Dermis microvascular lymphatic vessel endothelial cell (primary cell): ENCODE results near the gene THRB. TPM values are rescaled to one million over a fixed set of nuclear protein-coding genes. Genes with fewer than 3 reads are reported as not detected.

Experiments used
- DNase-seq, 2 donors: peaks; one replicate each; pipeline versions ENCODE4 v3.0.0 to v3.0.0-alpha.2; 2010; ENCODE audit warnings: low read depth in 2 of 2
- total RNA-seq: library from RNA; depleted of rRNA; stranded (reverse); fragments of >200 nt; gene quantifications from 2 replicates; pipeline ENCODE4 v1.2.1, GENCODE V29; 2014

Gene THRB
- total RNA-seq, 1 donor from 2014 or later = under 0.01 TPM

- no peak for DNase-seq
Observed at GRCh38 chr3:24352893-24353553, 141.6 kb downstream of the THRB start.

- peak; percentile 54 to 70 for DNase-seq
Observed at GRCh38 chr3:24351779-24352469, 142.7 kb downstream of the THRB start.

GRCh38 chr3:24349367-24350019, 145.2 kb downstream of the THRB start:
- DNase-seq = no peak

- no peak for DNase-seq
Observed at GRCh38 chr3:24348348-24348747, 146.3 kb downstream of the THRB start.

- DNase-seq = peak in 1 of 2 donors; percentile 43
Observed at GRCh38 chr3:24344784-24345439, 149.7 kb downstream of the THRB start.

GRCh38 chr3:24343084-24343783, 151.4 kb downstream of the THRB start:
- DNase-seq = no peak

- no peak for DNase-seq
Observed at GRCh38 chr3:24342275-24342674, 152.4 kb downstream of the THRB start.

- DNase-seq = no peak
Observed at GRCh38 chr3:24341668-24342067, 153.0 kb downstream of the THRB start.

- no peak for DNase-seq
Observed at GRCh38 chr3:24340966-24341365, 153.7 kb downstream of the THRB start.

- no peak for DNase-seq
Observed at GRCh38 chr3:24340161-24340560, 154.5 kb downstream of the THRB start.

- no peak for DNase-seq
Observed at GRCh38 chr3:24339266-24339825, 155.3 kb downstream of the THRB start.

- DNase-seq = no peak
Observed at GRCh38 chr3:24338409-24339130, 156.1 kb downstream of the THRB start.

- DNase-seq = no peak
Observed at GRCh38 chr3:24336101-24336500, 158.5 kb downstream of the THRB start.

- no peak for DNase-seq
Observed at GRCh38 chr3:24332092-24332491, 162.6 kb downstream of the THRB start.

- DNase-seq = no peak
Observed at GRCh38 chr3:24323272-24323671, 171.4 kb downstream of the THRB start.

GRCh38 chr3:24320601-24321000, 174.0 kb downstream of the THRB start:
- DNase-seq = no peak

- no peak for DNase-seq
Observed at GRCh38 chr3:24318677-24319287, 175.9 kb downstream of the THRB start.

GRCh38 chr3:24316887-24317383, 177.7 kb downstream of the THRB start:
- DNase-seq = no peak

GRCh38 chr3:24315971-24316370, 178.7 kb downstream of the THRB start:
- no peak for DNase-seq

- DNase-seq = no peak
Observed at GRCh38 chr3:24315356-24315755, 179.3 kb downstream of the THRB start.
